ENCODE data around the gene TRIP12.

- TF ChIP-seq POLR2AphosphoS5 (IDR thresholded peaks at IDR 0.05) (no peak), POLR2A (IDR thresholded peaks at IDR 0.05) (no peak)
- TF ChIP-seq, protein P1, sequence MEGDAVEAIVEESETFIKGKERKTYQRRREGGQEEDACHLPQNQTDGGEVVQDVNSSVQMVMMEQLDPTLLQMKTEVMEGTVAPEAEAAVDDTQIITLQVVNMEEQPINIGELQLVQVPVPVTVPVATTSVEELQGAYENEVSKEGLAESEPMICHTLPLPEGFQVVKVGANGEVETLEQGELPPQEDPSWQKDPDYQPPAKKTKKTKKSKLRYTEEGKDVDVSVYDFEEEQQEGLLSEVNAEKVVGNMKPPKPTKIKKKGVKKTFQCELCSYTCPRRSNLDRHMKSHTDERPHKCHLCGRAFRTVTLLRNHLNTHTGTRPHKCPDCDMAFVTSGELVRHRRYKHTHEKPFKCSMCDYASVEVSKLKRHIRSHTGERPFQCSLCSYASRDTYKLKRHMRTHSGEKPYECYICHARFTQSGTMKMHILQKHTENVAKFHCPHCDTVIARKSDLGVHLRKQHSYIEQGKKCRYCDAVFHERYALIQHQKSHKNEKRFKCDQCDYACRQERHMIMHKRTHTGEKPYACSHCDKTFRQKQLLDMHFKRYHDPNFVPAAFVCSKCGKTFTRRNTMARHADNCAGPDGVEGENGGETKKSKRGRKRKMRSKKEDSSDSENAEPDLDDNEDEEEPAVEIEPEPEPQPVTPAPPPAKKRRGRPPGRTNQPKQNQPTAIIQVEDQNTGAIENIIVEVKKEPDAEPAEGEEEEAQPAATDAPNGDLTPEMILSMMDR (IDR thresholded peaks at IDR 0.05 in 8 of 11, conservative IDR thresholded peaks at IDR 0.05 in 3 of 11), result no peak
Observed at GRCh38 chr2:229832510-229832898, 89.3 kb downstream of the TRIP12 start.
